Measurements from ENCODE around the gene CS.
"Not testable (repeated sequence)": the region's sequence is repeated elsewhere in the genome, so short reads cannot be mapped to it uniquely, and the experiment has no call there.

Gene CS

DNA sequence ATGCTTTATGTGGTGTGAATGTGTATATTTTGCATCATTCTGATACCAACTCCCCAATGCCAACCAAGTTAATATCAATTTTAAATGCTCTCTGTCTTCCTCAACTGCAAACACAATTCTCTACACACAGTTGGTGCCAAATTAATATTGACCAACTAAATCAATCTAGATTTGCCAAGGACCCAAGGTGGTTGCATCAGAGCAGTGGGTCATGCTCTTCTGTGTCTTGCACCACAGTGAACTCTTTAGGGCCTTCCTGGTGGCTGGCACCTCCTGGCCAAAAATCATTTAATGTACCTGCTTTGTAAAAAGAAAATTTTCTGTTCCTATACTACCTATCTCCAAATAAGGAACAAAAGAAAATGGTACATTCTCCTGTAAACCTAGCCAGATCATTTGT is 19.3 kb downstream of the CS start:
- DNase-seq (ENCODE audit: low read depth in 2 of 2), result no peak

DNA sequence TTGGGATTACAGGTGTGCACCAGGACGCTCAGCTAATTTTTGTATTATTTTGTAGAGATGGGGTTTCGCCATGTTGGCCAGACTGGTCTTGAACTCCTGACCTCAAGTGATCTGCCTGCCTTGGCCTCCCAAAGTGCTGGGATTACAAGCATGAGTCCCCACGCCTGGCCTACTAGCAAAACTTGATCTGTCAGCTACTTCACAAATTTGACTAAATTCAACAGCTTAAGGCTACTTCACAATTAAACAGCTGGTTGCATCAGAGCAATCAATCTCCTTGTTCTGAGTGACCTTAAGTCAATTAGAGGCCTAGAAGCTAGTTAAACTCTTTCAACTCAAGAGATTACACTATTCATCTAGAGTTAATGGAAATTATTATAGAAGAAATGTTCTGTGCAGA is 21.2 kb downstream of the CS start:
- DNase-seq (ENCODE audit: low read depth in 2 of 2), result no peak

DNA sequence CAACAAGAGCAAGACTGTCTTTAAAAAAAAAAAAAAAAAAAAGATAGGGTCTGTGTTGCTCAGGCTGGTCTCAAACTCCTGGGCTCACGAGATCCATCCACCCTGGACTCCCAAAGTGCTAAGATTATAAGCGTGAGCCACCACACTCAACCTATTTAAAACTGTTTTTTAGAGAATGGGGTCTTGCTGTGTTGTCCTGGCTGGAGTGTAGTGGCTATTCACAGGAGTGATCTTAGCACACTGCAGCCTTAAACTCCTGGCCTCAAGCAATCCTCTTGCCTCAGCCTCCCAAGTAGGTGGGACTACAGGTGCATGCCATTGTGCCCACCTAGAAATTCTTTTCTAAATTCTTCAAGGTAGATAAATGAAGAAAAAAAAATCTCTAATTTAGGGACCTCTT is 25.8 kb downstream of the CS start:
- DNase-seq (ENCODE audit: low read depth in 2 of 2), result no peak

DNA sequence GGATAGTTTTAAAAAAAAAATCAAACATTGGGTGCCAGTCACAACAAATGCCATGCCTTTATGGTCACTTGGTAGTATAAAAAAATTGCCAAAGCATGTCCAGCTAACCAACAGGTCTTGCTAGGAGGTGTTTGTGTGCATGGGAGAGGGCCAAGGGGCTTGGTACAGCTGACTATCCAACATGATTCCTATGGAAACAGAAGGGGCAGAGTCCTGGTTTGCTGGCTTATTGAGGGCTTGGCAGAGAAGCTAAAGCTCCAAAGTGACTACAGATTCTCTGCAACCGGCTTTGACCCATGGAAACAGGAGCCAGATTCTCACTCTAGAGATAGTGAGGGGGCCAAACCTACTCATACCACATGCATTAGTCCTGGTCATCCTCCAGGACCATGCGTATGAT is 27.7 kb downstream of the CS start:
- DNase-seq (ENCODE audit: low read depth in 2 of 2), result not testable (repeated sequence)

DNA sequence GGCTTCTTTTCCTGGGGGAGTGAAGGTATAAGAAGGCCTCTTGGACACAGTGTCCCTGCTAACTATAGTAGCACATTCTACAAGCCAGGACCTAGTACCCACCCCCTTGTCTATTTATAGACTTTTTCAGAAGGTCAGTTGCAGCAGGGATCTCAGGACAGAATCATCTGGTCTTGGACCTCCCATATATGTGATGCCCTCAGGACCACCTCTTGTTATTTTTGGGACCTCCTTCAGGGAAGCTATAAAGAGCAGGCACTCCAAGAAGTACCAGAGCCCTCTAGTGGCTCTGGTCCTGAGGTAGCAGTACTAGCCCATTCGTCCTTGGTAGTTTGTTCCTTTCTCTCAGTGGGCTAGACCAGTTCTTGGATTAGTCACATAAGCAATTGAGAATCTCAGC is 29.1 kb downstream of the CS start:
- DNase-seq (ENCODE audit: low read depth in 2 of 2), result no peak

DNA sequence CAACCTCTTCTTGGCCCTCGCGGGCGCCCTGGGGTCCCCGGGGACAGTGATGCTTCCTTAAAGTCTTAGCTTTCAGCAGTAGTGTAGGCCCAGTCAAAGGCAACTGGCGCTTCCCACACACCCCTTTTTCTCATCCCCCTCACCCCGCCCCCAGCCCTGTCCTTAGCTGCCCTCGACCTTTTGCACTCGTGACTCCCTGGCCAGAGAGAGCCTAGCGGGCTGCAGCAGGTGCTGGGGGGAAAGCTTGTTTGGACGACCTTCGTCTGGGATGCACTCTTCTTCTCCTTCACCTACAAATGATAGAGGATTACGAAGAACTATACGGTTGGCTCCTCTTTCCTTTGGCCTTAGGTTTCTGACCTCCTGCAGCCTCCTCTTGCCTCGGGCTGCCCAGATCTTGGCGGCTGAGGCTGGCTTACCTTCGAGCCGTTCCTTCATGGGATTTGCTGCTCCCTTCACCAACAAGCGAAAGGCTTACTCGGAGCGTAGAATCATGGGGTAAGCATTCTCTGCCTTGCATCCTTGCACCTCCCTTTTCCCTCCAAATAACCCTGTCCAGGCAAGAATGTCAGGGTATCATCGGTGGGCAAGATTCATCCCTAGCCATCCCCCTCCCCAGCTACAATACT is 32.6 kb downstream of the CS start:
- no peak for DNase-seq (ENCODE audit: low read depth in 2 of 2)

DNA sequence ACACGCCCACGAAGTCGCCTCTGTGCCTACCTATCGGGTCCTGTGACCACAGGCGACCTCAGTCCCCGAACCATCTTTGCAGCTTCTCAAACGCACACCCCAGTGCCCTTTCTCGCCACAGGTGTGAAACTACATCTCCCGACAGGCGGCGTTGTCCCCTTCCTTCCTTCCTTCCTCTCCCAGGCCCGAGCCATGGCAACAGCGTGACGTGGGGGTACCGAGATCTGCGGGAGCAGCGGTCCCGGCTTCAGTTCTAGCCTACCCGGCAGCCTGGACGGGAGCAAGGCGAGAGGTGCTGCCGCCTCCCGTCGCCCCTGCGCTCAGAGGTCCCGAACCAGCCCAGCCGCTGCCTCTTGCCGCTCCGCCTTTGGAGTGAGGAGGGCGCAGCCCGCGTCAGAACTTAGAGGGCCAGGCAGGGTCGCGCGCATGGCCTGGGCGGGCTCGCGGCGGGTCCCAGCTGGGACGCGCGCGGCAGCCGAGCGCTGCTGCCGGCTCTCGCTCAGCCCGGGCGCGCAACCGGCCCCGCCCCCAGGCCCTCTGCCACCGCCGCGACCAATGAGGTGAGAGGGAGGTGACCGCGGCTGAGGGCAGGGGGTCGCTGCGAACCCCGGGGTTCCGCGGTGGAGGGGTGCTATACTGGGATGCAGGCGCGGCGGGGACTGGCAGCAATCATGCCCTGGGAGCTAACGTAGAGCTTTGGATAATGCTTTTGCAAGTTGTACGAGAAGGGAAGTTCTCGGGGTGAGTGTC is 33.3 kb downstream of the CS start, which contains the start of gene COQ10A:
Gene COQ10A (plus strand): TSS at position 250 of the 750 bp plus-strand sequence. CDS start 177 bp downstream, at position 427.
- peak; percentile 74 to 82 for DNase-seq (ENCODE audit: low read depth in 2 of 2)

DNA sequence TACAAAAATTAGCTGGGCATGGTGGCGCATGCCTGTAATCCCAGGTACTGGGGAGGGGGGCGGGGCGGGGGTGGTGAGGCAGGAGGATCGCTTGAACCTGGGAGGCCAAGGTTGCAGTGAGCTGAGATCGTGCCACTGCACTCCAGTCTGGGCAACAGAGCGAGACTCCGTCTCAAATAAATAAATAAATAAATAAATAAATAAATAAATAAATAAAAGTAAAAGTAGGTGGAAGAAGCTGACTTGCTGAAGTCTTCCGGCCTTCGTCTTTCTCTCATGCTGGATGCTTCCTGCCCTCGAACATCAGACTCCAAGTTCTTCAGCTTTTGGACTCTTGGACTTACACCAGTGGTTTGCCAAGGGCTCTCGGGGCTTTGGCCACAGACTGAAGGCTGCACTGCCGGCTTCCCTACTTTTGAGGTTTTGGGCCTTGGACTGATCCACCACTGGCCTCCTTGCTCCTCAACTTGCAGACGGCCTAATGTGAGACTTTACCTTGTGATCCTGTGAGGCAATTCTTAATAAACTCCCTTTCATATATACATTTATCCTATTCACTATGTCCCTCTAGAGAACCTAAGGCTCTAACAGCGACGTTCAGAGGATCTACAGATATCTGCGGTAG is 34.0 kb downstream of the CS start:
- not testable (repeated sequence) for DNase-seq (ENCODE audit: low read depth in 2 of 2)

DNA sequence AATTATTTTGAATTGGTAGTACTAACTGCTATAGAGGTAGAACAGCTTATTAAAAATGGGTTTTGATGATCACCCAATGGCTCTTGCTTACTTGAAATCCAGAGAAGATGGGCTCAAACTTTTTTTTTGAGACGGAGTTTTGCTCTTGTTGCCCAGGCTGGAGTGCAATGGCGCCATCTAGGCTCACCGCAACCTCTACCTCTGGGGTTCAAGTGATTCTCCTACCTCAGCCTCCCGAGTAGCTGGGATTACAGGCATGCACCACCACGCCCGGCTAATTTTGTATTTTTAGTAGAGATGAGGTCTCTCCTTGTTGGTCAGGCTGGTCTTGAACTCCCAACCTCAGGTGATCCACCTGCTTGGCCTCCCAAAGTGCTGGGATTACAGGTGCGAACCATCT is 37.2 kb downstream of the CS start:
- not testable (repeated sequence) for DNase-seq (ENCODE audit: low read depth in 2 of 2)

DNA sequence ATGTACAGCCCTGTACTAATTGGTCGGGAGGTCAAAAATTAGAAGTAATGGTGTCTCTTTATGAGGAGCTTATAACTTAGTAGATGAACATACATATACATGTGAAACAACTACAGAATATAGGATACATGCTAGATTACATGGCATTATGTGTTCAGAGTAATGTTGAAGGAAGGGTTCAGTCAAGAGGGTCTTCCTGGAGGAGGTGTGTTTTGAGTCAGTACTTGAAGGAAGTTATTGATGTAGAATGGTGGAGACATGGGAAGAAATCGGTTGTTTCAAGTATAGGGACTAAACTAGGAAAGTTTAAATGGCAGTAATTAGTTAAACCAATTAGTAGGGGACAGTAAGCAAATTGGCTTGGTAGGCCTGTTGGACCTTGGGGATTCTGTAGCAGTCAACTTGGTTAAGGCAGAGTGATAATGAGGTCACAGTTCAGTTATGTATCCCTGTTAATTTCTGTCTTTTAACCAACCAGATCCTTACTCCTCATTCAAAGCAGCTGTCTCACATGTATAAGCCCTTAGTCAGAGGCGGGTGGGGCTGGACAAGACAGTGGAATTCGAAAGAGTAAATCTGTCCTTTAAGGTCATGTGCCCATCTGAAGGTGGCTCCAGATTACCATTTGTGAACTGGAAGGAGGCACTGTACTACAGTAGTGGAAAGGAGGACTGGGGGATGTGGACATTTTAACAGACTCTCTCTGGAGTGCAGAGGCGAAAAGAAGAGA is 38.5 kb downstream of the CS start:
- no peak for DNase-seq (ENCODE audit: low read depth in 2 of 2)

DNA sequence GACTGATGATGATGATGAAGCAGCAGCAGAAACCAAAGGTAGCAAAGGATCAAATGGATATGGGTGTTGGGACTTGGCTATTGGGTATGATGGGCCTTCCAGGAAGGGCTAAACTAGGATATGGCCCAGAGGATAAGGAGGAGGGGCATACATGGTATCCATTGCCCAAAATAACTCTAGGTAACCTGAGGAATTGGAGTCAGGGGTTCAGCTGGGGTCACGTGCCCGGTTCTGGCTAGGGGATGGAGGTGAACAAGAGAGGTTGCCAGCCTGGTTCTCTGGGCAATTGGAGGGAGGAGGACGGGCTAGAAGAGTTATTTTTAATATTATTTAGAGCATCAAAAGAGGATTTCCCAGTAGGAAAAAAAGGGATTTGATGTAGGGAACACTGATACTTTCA is 39.2 kb downstream of the CS start:
- no peak for DNase-seq (ENCODE audit: low read depth in 2 of 2)

DNA sequence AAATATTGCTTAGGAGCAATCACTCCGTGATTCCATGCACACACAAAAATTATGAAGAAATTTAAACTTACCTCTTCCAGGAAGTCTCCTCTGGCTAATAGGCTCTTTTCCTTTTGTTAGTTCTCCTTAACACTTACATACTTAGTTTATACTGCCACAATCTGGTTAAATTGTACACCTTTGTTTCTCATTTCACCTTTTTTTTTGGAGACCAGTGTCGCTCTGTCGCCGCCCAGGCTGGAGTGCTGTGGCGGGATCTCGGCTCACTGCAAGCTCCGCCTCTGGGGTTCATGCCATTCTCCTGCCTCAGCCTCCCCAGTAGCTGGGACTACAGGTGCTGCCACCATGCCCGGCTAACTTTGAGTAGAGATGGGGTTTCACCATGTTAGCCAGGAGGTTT is 39.8 kb downstream of the CS start:
- no peak for DNase-seq (ENCODE audit: low read depth in 2 of 2)

DNA sequence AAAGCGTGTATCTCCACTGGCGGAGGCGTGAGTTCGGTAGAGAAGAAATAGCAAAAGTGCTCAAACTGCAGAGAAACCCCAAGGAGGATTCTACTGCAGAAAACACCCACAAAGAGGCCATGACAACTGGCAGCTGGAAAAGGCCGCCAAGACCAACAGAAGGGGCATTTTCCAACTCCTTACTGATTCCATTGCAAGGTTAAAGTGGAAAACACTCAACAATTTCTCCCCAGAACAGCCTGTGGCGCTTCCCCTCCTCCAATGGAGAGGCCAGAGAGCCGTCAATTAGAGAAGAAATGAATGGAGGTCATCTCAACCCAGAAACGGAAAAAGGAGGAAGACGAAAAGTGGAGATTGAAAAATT is 41.3 kb downstream of the CS start:
- no peak for DNase-seq (ENCODE audit: low read depth in 2 of 2)

DNA sequence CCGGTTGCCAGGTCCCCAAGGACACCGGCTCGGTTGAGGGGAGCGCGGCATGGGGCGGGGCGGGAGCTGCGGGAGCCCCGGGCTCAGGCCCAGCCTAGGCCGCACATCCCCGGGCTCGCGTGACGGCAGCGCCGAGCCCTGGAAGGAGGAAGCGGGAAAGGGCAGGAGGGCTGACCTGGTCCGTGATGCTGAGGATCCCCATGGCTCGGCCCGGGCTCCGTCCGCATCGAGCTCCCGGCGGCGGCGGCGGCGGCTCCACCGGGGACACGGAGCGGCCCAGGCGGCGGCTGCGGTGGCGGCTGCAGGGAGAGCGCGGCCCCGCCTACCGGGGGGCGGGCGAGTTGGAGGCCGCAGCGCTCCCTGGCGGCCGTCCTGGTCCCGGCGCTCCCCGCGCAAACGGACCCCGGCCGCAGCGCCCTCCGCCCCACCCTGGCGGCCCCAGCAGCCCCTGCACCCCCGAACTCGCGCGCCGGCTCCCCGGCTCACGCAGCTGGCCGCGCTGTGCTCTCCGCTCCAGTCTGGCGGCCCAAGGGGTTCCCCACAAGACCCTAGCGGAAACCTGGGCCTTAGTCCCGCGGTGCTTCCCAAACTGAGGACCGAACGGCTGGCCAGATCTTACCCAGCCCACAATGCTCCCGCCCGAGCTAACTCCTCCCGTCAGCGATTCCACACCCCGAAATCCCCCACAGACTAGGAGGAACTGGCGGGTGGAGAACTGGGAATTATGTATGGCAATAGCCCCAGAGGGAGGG is 41.9 kb downstream of the CS start, which contains the start of gene ANKRD52:
Gene ANKRD52 (minus strand): TSS at position 317 of the 752 bp plus-strand sequence. CDS start 115 bp downstream, at position 202.
- DNase-seq (ENCODE audit: low read depth in 2 of 2), result peak; percentile 53 to 57

DNA sequence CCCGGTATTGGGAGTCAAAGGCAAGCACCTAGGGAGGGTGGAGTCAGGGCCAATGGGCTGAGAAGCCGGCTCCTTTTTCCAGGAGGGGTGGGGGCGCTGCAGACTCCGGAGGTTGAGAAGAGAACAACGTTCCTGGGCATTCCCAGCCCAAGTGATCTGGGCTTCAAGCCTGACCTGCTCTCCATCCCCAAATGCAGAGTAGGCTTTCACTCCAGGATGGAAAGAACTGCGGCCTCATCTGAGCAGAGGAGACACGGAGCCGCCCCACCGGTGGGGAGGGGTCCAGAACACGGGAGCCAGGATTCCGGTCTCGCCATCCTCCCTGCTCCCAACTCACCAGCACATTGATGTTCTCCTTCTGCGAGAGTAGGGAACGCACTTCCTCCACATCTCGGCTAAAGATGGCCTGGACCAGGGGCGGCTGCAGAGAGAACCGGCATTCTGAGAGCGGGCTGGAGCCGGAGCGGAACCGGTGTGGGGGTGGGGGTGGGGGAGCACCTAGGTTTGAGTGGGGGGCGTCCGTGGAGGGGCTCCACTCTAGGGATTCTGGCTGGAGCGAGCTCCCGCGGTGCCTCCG is 42.6 kb downstream of the CS start:
- no peak for DNase-seq (ENCODE audit: low read depth in 2 of 2)

DNA sequence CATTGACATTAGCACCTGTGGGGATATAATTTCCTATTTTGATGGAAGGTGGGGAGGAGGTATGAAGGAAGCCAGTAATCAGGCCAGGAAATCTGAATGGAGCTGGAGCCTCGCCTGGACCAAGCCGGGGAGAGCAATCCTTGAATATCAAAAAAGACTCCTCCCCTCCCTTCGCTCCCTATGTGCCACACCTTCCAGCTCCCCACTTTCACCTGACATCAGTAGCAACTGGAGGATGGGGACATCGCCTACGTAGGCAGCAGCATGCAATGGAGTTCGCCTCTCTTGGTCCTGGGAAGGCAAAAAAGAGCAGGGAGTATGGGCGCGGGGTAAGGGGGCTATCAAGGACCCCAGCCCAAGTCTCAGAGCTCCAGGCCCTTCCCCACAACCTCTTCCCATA is 43.1 kb downstream of the CS start:
- no peak for DNase-seq (ENCODE audit: low read depth in 2 of 2)

DNA sequence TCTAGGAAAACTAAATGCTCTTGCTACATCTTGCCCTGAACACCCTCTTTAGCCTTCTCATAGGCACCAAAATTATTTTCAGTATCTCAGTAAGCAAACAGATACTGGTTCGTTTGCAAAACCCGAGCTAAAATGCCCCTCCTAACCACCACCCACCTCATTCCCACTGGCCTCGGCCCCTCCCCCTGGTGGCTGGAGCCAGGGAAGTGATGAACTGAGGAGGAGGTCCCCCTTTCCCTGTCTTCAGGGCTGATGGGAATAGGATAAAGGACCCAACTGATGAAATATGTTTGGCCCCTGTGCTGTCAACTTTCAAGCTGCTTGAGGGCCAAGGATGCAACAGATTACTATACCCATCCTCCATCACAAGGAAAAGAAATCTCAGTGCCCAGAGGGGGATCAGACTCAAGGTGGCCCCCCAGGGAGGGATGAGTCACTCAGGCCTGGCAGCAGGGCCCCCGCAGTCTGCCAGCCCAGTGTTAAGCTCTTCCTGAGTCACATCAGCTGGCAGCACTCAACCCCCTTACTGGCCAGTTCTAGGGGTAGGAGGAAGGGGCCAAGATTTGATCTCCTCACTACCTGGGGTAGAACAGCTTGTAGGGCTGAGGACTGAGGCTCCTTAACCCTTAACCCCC is 43.7 kb downstream of the CS start:
- no peak for DNase-seq (ENCODE audit: low read depth in 2 of 2)

DNA sequence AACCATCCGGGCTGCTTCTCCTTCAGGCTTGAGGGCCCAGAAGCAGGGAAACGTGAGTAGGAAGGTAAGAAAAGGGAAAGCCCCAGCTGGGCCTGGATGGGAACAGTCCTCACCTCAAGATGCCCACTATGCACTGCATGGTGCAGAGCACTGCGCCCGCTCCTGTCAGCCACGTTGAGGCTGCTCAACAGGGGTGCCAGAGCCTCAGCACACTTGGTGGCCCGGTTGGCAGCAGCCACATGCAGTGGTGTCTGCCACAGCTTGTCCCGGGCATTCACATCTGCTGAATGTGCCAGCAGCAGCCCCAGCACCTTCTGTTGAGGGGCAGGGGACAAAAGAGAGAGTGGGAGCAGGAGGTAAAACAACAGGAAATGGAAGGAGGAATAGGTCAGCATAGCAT is 44.5 kb downstream of the CS start:
- no peak for DNase-seq (ENCODE audit: low read depth in 2 of 2)

DNA sequence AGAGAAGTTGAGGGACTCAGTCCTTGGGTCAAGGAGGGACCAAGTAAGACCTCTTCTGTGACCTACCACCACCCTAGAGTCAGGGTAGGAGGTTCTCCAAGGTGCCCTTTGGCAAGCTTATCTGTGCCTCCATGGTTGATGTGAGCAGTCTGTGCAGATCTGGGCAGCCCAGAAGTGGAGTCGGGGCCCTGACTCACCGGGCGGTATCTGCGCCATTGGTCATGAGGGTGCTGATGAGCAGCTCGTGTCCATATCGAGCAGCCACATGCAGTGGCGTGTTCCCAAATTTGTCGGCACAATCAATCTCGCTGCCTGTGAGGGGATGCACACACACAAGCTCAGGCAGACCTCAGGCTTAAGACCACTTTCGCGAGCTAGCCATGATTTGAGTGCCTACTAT is 47.0 kb downstream of the CS start:
- no peak for DNase-seq (ENCODE audit: low read depth in 2 of 2)

DNA sequence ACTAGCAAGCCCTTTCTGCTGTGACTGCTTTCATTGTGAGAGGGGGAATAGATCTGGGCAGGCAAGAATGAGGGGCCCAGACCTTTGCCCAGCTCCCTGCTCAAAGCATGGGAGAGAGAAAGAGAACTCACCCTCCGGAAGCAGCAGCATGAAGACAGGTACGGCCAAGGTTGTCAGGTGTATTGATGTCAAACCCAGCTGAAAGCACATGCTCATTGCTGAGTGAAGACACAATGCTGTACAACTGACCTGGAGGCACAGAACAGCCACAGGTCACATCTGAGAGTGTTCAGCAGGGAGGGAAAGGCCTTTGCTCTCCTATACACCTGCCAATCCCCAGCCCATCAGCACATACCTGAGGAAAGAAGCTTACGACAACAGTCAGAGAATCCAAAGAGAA is 47.5 kb downstream of the CS start:
- DNase-seq (ENCODE audit: low read depth in 2 of 2), result no peak

DNA sequence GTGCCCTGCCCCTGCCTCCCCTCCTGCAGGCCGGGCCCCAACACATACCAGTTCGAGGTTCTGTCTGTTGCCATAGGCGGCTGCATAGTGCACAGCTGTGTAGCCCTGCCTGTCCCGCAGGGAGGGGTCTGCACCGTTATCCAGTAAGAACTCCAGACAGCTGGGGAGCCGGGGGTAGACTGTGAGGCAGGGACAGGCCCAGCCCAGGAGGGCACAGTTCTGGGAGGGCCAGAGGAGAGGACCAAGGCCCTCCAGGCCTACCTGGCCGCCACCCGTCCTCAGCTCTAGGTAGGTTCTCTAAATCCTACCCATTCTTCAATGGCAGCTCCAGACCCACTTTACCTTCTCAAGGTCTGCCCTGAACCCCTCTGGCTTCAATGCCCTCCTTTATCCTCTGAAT is 51.4 kb downstream of the CS start:
- DNase-seq (ENCODE audit: low read depth in 2 of 2), result no peak
